GM21737 (cell line): Measurements from ENCODE around the gene CHRFAM7A.
"Not testable (repeated sequence)": the region's sequence is repeated elsewhere in the genome, so short reads cannot be mapped to it uniquely, and the experiment has no call there.

Experiments
- ATAC-seq: cut with Tn5 transposase; IDR thresholded peaks from one replicate; pipeline ENCODE4 v1.9.1; 2021; ENCODE audit warnings: mild to moderate bottlenecking, moderate library complexity; ENCODE audit not compliant: unreplicated experiment

The CHRFAM7A gene

DNA sequence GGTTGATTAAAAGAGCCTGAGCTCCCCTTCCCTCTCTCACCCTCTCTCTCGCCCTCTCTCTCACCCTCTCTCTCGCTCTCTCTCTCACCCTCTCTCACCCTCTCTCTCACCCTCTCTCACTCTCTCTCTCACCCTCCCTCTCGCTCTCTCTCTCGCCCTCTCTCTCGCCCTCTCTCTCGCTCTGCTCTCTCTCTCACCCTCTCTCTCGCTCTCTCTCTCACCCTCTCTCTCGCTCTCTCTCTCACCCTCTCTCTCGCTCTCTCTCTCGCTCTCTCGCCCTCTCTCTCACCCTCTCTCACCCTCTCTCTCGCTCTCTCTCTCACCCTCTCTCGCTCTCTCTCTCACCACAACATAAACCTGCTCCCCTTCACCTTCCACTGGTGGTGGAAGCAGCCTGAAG lies 67.2 kb downstream of the CHRFAM7A start:
- not testable (repeated sequence) for ATAC-seq

DNA sequence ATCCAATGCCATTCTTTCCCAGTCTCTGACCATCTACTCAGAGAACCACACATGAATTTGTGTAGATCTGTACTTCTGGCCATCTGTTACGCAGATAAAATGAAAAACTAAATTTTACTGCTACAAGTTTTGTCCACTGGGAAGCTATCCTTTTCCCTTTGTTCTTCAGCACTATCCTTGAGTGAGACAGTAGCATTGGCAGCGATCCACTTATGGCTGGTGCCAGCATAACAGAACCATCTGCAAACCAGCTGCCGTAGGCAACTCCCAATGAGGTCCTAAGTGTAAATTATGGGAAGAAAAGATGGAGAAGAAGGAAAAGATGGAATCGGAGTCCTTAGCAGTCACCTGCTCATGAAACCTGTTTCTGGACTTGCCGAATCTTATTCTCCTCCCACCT lies 72.3 kb downstream of the CHRFAM7A start:
- not testable (repeated sequence) for ATAC-seq

DNA sequence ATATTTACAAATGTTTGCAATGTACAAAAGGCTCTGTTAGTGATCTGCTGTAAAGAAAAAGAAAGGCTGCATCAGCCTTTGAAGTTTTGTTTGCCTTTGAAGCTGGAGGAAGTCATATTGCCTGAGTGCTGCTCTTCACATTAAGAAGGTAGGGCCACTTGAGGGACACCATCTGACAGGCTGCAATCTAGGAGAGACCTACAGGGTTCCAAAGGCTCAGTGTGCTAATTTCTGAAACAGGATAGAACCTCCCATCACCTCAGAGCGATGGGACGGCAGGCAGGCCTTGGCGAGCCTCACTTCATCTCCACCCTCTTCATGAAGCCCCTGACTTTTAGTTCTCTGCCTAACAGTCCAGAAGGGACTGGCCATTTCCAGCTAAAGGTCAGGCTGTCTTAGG lies 77.6 kb downstream of the CHRFAM7A start:
- not testable (repeated sequence) for ATAC-seq

DNA sequence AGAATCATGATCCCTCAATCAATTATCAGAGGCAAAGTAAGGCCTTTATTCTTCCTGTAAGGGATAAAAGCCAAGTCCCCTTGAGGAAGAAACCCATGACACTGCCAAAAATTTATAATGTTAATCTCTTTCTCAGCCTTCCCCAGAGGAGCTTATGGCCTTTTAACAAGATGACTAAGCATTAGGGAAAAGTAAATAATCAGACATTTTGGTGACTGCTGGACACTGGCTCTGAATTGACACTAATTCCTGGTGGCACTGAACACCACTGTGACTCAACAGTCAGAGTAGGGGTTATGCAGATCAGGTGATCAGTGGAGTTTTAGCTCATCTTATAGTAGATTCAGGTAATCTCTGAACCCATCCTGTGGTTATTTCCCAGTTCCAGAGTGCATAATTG lies 82.8 kb downstream of the CHRFAM7A start:
- ATAC-seq: not testable (repeated sequence)
